Trophoblast cell (in vitro differentiated cells and primary cell): Measurements from ENCODE around the gene OAF.

Experiments used
- DNase-seq, 2 donors: peaks; one replicate each; pipeline ENCODE4 v3.0.0-alpha.2; 2016
- H2AFZ ChIP-seq: 2 replicates; pipeline ENCODE4 v1.6.1; 2013; ENCODE audit warnings: low read length, moderate library complexity, mild to moderate bottlenecking; ENCODE audit not compliant: insufficient read depth, poor library complexity
- H2AK5ac ChIP-seq: 2 replicates; pipeline ENCODE4 v1.6.1; 2013; ENCODE audit warnings: mild to moderate bottlenecking, low read length
- H2BK120ac ChIP-seq: 2 replicates; pipeline ENCODE4 v1.6.1; 2013; ENCODE audit warnings: low read length, mild to moderate bottlenecking, moderate library complexity; ENCODE audit not compliant: insufficient read depth, poor library complexity
- H2BK12ac ChIP-seq: 2 replicates; pipeline ENCODE4 v1.6.1; 2013; ENCODE audit warnings: mild to moderate bottlenecking, low read length, moderate library complexity
- H2BK5ac ChIP-seq: 2 replicates; pipeline ENCODE4 v1.6.1; 2013; ENCODE audit warnings: low read length, low read depth, moderate library complexity, mild to moderate bottlenecking; ENCODE audit not compliant: poor library complexity
- H3K14ac ChIP-seq: 2 replicates; pipeline ENCODE4 v1.6.1; 2013; ENCODE audit warnings: mild to moderate bottlenecking, low read length
- H3K18ac ChIP-seq: 2 replicates; pipeline ENCODE4 v1.6.1; 2013; ENCODE audit warnings: mild to moderate bottlenecking, low read length
- H3K23ac ChIP-seq: 2 replicates; pipeline ENCODE4 v1.6.1; 2013; ENCODE audit warnings: low read length
- H3K27ac ChIP-seq: 2 replicates; pipeline ENCODE4 v1.5.1; 2013; ENCODE audit warnings: low read depth, mild to moderate bottlenecking, inconsistent platforms, low read length, moderate library complexity
- H3K27me3 ChIP-seq: 2 replicates; pipeline ENCODE4 v1.6.1; 2013; ENCODE audit warnings: inconsistent platforms, mild to moderate bottlenecking, low read length, moderate library complexity; ENCODE audit not compliant: insufficient read depth
- H3K36me3 ChIP-seq, 2 experiments: 1 replicate in 1 of 2; 2 replicates in 1 of 2; pipeline ENCODE4 v1.6.1; 2013; ENCODE audit warnings: low read length in 2 of 2, mild to moderate bottlenecking in 2 of 2, moderate library complexity in 1 of 2; ENCODE audit not compliant: insufficient read depth in 2 of 2, control insufficient read depth in 1 of 2
- H3K4ac ChIP-seq: 2 replicates; pipeline ENCODE4 v1.6.1; 2013; ENCODE audit warnings: low read depth, mild to moderate bottlenecking, low read length, moderate library complexity
- H3K4me1 ChIP-seq, 2 experiments: 1 replicate in 1 of 2; 2 replicates in 1 of 2; pipeline ENCODE4 v1.6.1; 2013; ENCODE audit warnings: low read length in 2 of 2, mild to moderate bottlenecking in 2 of 2, moderate library complexity in 1 of 2; ENCODE audit not compliant: insufficient read depth in 2 of 2, control insufficient read depth in 1 of 2
- H3K4me2 ChIP-seq: 2 replicates; pipeline ENCODE4 v1.6.1; 2013; ENCODE audit warnings: inconsistent platforms, mild to moderate bottlenecking, low read length, moderate library complexity
- H3K4me3 ChIP-seq: 2 replicates; pipeline ENCODE4 v1.5.1; 2013; ENCODE audit warnings: mild to moderate bottlenecking, low read depth, low read length, inconsistent platforms
- H3K79me1 ChIP-seq: one replicate; pipeline ENCODE4 v1.6.1; 2013; ENCODE audit warnings: low read length
- H3K79me2 ChIP-seq: 2 replicates; pipeline ENCODE4 v1.6.1; 2013; ENCODE audit warnings: low read length, mild to moderate bottlenecking; ENCODE audit not compliant: control insufficient read depth, insufficient read depth, poor library complexity
- H3K9ac ChIP-seq: 2 replicates; pipeline ENCODE4 v1.6.1; 2013; ENCODE audit warnings: mild to moderate bottlenecking, low read length
- H3K9me3 ChIP-seq: 2 replicates; pipeline ENCODE4 v1.6.1; 2013; ENCODE audit warnings: low read depth, mild to moderate bottlenecking, control low read depth, inconsistent platforms, low read length; ENCODE audit not compliant: insufficient read depth
- H4K12ac ChIP-seq: 2 replicates; pipeline ENCODE4 v1.6.1; 2013; ENCODE audit warnings: low read depth, mild to moderate bottlenecking, low read length, moderate library complexity
- H4K8ac ChIP-seq: 2 replicates; pipeline ENCODE4 v1.6.1; 2013; ENCODE audit warnings: low read depth, mild to moderate bottlenecking, low read length, moderate library complexity
- H4K91ac ChIP-seq: one replicate; pipeline ENCODE4 v1.6.1; 2013; ENCODE audit warnings: low read depth, mild to moderate bottlenecking, low read length, moderate library complexity
- WGBS: extraction: QIAGEN DNeasy Blood & Tissue Kit; methylation state at CpG from one replicate; pipeline ENCODE4 v1.1.7; 2013; ENCODE audit warnings: missing lambda C conversion rate; ENCODE audit not compliant: insufficient read length, insufficient coverage; ENCODE audit errors: extremely low coverage; 5-methylcytosine and 5-hydroxymethylcytosine counted together

OAF gene

DNA sequence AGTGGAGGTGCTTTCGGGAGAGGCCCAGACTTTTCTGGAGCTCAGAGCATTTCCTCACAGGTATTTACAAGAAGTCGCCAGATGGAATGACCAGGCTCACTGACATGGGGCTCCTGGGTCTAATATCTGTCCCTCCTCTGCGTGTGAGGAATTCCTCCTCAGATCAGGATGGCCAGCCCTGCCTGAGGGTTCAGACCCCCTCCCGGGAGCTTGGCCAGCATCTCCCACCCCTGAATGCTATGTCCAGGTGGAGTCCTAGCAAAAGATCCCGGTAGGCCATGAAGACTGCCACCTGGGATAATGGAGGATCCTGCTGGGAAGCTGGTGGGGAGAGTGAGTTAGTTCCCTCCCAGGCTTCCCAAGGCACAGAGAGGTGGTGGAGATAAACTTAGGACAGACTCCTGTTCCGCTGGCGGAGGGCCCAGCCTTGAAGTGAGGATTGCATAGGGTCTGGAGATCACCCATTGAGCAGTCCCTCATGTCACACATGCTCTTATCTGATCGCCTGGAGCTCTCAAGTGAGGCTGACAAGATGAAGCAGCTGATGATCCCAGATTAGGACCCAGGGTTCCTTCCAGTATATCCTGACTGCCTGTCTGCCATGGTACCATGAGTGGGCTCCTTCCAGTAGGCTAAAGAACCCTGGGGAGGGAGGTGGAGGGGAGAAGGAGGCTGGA, 5.7 kb downstream of the OAF start:
- H4K8ac ChIP-seq: no peak overlapping the region
- H3K23ac ChIP-seq: no peak overlapping the region
- peak; percentile 27 to 46 for DNase-seq
- H3K4me3 ChIP-seq: no peak overlapping the region
- no peak overlapping the region for H2AFZ ChIP-seq
- peak overlapping the region; percentile 34 for H3K18ac ChIP-seq
- no peak overlapping the region for H4K91ac ChIP-seq
- no peaks in the 10 kb centered on the region for H3K9me3 ChIP-seq
- H3K9ac ChIP-seq: no peak overlapping the region
- no peaks in the 10 kb centered on the region for H3K36me3 ChIP-seq
- no peak overlapping the region for H2BK120ac ChIP-seq
- no peak overlapping the region for H3K4ac ChIP-seq
- no peak overlapping the region for H3K4me2 ChIP-seq
- no peak overlapping the region for H2BK12ac ChIP-seq
- WGBS: no CpG with 5 or more reads among the region's 8 CpGs
- no peak overlapping the region for H4K12ac ChIP-seq
- H2AK5ac ChIP-seq: no peak overlapping the region
- peaks cover 11 to 18% of the 10 kb centered on the region in 2 experiments for H3K4me1 ChIP-seq
- no peak overlapping the region for H2BK5ac ChIP-seq
- H3K79me1 ChIP-seq: no peaks in the 10 kb centered on the region
- no peaks in the 10 kb centered on the region for H3K79me2 ChIP-seq
- no peak overlapping the region for H3K27ac ChIP-seq
- no peak overlapping the region for H3K14ac ChIP-seq
- peaks cover 16% of the 10 kb centered on the region for H3K27me3 ChIP-seq

DNA sequence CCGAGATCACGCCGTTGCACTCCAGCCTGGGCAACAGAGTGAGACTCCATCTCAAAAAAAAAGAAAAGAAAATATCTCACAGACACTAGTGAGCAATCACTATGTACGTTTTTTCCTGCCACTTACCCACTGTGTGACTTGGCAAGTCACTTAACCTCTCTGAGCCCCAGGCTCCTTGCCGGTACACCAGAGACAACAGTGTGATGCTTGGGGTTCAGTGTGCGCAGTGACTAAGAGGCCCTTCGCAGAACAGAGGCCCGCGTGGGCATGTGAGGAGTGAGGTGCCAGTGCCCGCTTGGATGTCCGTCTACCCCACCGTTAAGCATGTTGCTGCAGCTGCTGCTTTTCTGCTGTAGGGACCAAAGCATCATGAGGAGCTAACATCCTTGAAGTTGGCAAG, 6.7 kb downstream of the OAF start:
- DNase-seq: no peak
- no peak overlapping the region for H3K4me2 ChIP-seq
- H3K36me3 ChIP-seq: no peaks in the 10 kb centered on the region

DNA sequence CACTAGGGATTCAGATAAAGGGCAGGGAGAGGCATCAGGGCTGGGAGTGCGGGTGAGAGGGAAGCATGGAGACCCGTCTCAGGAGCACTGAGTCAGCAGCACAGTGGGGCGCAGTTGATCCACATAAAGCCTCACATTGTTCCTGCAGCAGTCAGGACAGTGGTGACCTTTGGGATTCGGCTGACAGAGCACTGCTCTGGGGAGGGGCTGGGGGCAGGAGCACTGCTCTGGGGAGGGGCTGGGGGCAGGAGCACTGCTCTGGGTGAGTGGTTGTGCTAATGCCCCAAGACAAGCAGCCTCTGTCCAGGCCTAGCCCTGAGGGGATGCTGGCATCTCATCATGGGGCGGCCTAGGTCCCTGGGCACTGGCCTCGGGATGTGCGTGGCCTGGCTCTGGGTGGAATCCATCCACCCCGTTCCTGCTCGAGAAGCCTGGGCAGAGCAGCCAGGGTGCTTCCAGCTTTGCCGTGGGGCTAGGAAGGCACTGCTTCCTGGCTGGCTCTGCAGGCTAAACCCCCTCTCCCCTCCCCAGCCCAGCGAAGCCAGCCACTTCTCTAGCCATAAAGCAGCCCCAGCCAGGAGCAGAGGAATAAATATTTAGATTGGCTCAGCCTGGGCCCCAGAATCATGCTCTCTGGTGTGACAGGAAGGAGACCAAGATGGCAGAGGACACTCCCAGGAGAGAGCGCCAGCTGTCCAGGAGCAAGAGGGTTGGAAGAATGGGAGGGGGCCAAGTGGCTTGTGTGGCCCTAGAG, 7.3 kb downstream of the OAF start:
- peaks cover 11 to 16% of the 10 kb centered on the region in 2 experiments for H3K4me1 ChIP-seq
- H3K27ac ChIP-seq: no peak overlapping the region
- no peak overlapping the region for H3K23ac ChIP-seq
- H3K9me3 ChIP-seq: no peaks in the 10 kb centered on the region
- WGBS: no CpG with 5 or more reads among the region's 12 CpGs
- H3K79me2 ChIP-seq: no peaks in the 10 kb centered on the region
- no peak overlapping the region for H2BK120ac ChIP-seq
- H4K8ac ChIP-seq: no peak overlapping the region
- no peak overlapping the region for H3K4ac ChIP-seq
- no peaks in the 10 kb centered on the region for H3K79me1 ChIP-seq
- no peak overlapping the region for H3K4me2 ChIP-seq
- no peaks in the 10 kb centered on the region for H3K36me3 ChIP-seq
- H3K27me3 ChIP-seq: peaks cover 11% of the 10 kb centered on the region
- no peak overlapping the region for H3K9ac ChIP-seq
- H4K91ac ChIP-seq: no peak overlapping the region
- H3K18ac ChIP-seq: no peak overlapping the region
- H4K12ac ChIP-seq: no peak overlapping the region
- no peak overlapping the region for H2AFZ ChIP-seq
- H3K14ac ChIP-seq: no peak overlapping the region
- no peak for DNase-seq
- H2BK12ac ChIP-seq: no peak overlapping the region
- H2BK5ac ChIP-seq: no peak overlapping the region
- H3K4me3 ChIP-seq: no peak overlapping the region
- no peak overlapping the region for H2AK5ac ChIP-seq

More for the DNA sequence above, 6.7 kb downstream of the OAF start:
- Histone ChIP-seq H2AFZ (no peak overlapping the region), H4K12ac (no peak overlapping the region), H2BK5ac (no peak overlapping the region), H3K9ac (no peak overlapping the region), H3K79me2 (no peaks in the 10 kb centered on the region), H2AK5ac (no peak overlapping the region), H3K4me3 (no peak overlapping the region), H3K4me1 (peaks cover 11 to 16% of the 10 kb centered on the region in 2 experiments), H4K8ac (no peak overlapping the region), H3K27me3 (peaks cover 11% of the 10 kb centered on the region), H3K18ac (no peak overlapping the region), H2BK120ac (no peak overlapping the region), H2BK12ac (no peak overlapping the region), H3K79me1 (no peaks in the 10 kb centered on the region), H4K91ac (no peak overlapping the region), H3K23ac (no peak overlapping the region), H3K9me3 (no peaks in the 10 kb centered on the region), H3K27ac (no peak overlapping the region), H3K4ac (no peak overlapping the region), H3K14ac (no peak overlapping the region)
- no CpG with 5 or more reads among the region's 12 CpGs for WGBS

GRCh38 chr11:120218695-120219033, 7.8 kb downstream of the OAF start:
- Histone ChIP-seq H3K27ac (no peak overlapping the region), H4K12ac (no peak overlapping the region), H3K4me2 (no peak overlapping the region), H2BK12ac (no peak overlapping the region), H3K36me3 (no peaks in the 10 kb centered on the region), H3K4ac (no peak overlapping the region), H2AK5ac (no peak overlapping the region), H3K27me3 (peaks cover 7% of the 10 kb centered on the region), H3K14ac (no peak overlapping the region), H3K4me3 (no peak overlapping the region), H2AFZ (no peak overlapping the region), H4K91ac (no peak overlapping the region), H2BK5ac (no peak overlapping the region), H4K8ac (no peak overlapping the region), H3K18ac (no peak overlapping the region), H3K79me2 (no peaks in the 10 kb centered on the region), H3K9ac (no peak overlapping the region), H2BK120ac (no peak overlapping the region), H3K23ac (no peak overlapping the region), H3K4me1 (peaks cover 8 to 16% of the 10 kb centered on the region in 2 experiments), H3K9me3 (no peaks in the 10 kb centered on the region), H3K79me1 (no peaks in the 10 kb centered on the region)
- WGBS: no CpG with 5 or more reads among the region's 10 CpGs
- no peak for DNase-seq
